Neuron (in vitro differentiated cells): ENCODE measurements around the gene VWA7.
A peak's percentile ranks its signal among the peaks of the same experiment; 100 is the strongest.
"Not testable (repeated sequence)": the region's sequence is repeated elsewhere in the genome, so short reads cannot be mapped to it uniquely, and the experiment has no call there.

Source experiments
- H2AFZ ChIP-seq: one replicate; pipeline ENCODE4 v1.6.1; 2013; ENCODE audit warnings: low read depth, mild to moderate bottlenecking, inconsistent platforms, low read length, moderate library complexity
- H3K27me3 ChIP-seq: one replicate; pipeline ENCODE4 v1.6.1; 2013; ENCODE audit warnings: low read length; ENCODE audit not compliant: insufficient read depth
- H3K36me3 ChIP-seq: one replicate; pipeline ENCODE4 v1.6.1; 2013; ENCODE audit warnings: low read length; ENCODE audit not compliant: insufficient read depth
- H3K4me1 ChIP-seq: one replicate; pipeline ENCODE4 v1.6.1; 2013; ENCODE audit warnings: low read length; ENCODE audit not compliant: insufficient read depth
- H3K4me3 ChIP-seq: 2 replicates; pipeline ENCODE4 v1.5.1; 2013; ENCODE audit warnings: mild to moderate bottlenecking, low read length, moderate library complexity
- H3K9me3 ChIP-seq: one replicate; pipeline ENCODE4 v1.6.1; 2013; ENCODE audit warnings: low read length

Gene VWA7

GRCh38 chr6:31776989-31777666, at the start of gene VWA7:
Gene VWA7, minus strand, starts transcription at chr6:31777328. Its CDS starts 549 bp downstream, at chr6:31776779.
- no peak within 1 kb of the TSS for H3K4me3 ChIP-seq
- H3K36me3 ChIP-seq, result peaks cover 34% of the 10 kb centered on the region
- H3K9me3 ChIP-seq, result no peaks in the 10 kb centered on the region
- no peak within 1 kb of the TSS for H2AFZ ChIP-seq
- peaks cover 3% of the 10 kb centered on the region for H3K4me1 ChIP-seq
- H3K27me3 ChIP-seq, result no peaks in the 10 kb centered on the region

GRCh38 chr6:31826793-31827285, 49.7 kb upstream of the VWA7 start:
- peak overlapping the region; percentile 52 for H3K4me3 ChIP-seq
- peaks cover 21% of the 10 kb centered on the region for H3K4me1 ChIP-seq
- H3K36me3 ChIP-seq, result no peaks in the 10 kb centered on the region
- H3K27me3 ChIP-seq, result no peaks in the 10 kb centered on the region
- no peaks in the 10 kb centered on the region for H3K9me3 ChIP-seq
- peak overlapping the region; percentile 21 for H2AFZ ChIP-seq

GRCh38 chr6:31825553-31825952, 48.4 kb upstream of the VWA7 start:
- H2AFZ ChIP-seq, result no peak overlapping the region

DNA sequence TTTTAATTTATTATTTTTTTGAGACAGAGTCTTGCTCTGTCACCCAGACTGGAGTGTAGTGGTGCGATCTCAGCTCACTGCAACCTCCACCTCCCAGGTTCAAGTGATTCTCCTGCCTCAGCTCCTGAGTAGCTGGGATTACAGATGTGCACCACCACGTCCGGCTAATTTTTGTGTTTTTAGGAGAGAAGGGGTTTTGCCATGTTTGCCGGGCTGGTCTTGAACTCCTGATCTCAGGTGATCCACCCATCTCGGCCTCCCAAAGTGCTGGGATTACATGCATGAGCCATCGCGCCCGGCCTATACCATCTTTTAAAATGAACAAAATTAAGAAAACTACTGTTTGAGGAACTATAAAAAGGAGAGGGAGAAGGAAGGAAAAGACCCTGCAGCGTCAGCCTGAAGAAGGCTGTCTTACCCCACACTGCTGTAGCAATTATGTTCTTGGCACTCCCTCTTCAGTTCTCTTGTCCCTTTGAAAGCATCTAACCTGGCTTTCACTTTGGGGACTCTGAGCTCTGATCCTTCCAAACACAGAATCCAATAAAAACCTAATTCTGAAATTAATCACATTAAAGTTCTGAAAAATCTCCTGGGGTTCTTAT, 46.6 kb upstream of the VWA7 start:
- H2AFZ ChIP-seq, H3K9me3 ChIP-seq, H3K36me3 ChIP-seq, H3K4me3 ChIP-seq, H3K27me3 ChIP-seq: not testable (repeated sequence)
- H3K4me1 ChIP-seq, result peaks cover 15% of the 10 kb centered on the region

More at GRCh38 chr6:31825553-31825952, 48.4 kb upstream of the VWA7 start:
- Histone ChIP-seq H3K4me1 (peaks cover 15% of the 10 kb centered on the region), H3K9me3 (no peaks in the 10 kb centered on the region), H3K27me3 (no peaks in the 10 kb centered on the region), H3K4me3 (no peak overlapping the region), H3K36me3 (no peaks in the 10 kb centered on the region)

GRCh38 chr6:31822036-31822821, 45.1 kb upstream of the VWA7 start:
- Histone ChIP-seq H3K27me3 (no peaks in the 10 kb centered on the region), H3K36me3 (no peaks in the 10 kb centered on the region), H3K9me3 (no peaks in the 10 kb centered on the region), H3K4me3 (peak overlapping the region; percentile 45), H3K4me1 (peaks cover 15% of the 10 kb centered on the region), H2AFZ (no peak overlapping the region)

DNA sequence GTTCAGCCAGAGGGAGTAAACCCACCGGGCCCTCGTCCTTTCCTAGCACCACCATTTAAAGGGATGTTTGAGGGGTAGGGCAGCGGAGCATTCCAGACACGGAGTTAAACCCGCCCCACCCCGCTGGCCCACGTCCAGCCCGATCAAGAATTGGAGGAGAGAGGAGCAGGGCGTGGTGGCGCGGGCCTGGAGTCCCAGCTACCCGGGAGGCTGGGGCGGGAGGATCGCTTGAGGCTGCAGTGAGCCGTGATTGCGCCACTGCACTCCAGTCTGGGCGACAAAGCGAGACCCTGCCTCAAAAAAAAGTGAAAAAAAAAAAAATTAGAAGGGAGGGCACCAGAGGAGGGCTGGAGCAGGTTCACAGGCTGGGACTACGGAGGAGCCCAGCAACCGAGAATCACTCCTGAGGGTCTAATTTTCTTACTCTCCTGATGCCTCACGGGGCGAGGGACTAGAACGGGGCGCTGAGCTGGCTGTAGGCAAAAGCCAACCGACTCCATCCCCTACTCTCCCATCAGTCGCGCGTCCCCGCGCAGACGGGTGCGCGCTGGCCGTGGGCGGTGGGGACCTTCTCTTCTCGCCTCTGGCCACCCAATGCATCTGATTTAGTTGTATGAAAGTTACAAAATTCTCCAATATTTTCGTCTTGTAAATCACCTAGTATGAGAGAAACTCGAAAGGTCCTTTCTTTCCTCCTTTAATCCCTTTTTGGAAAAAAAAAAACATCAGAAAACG, 44.3 kb upstream of the VWA7 start:
- Histone ChIP-seq H3K4me3 (peak overlapping the region; percentile 45), H3K36me3 (no peaks in the 10 kb centered on the region), H3K4me1 (peaks cover 11% of the 10 kb centered on the region), H2AFZ (peak overlapping the region; percentile 87), H3K27me3 (no peaks in the 10 kb centered on the region), H3K9me3 (no peaks in the 10 kb centered on the region)

- not testable (repeated sequence) for H3K4me1 ChIP-seq, H3K9me3 ChIP-seq, H3K36me3 ChIP-seq, H3K4me3 ChIP-seq, H3K27me3 ChIP-seq, H2AFZ ChIP-seq
These were observed 43.3 kb upstream of the VWA7 start for GRCh38 chr6:31820399-31820798.

DNA sequence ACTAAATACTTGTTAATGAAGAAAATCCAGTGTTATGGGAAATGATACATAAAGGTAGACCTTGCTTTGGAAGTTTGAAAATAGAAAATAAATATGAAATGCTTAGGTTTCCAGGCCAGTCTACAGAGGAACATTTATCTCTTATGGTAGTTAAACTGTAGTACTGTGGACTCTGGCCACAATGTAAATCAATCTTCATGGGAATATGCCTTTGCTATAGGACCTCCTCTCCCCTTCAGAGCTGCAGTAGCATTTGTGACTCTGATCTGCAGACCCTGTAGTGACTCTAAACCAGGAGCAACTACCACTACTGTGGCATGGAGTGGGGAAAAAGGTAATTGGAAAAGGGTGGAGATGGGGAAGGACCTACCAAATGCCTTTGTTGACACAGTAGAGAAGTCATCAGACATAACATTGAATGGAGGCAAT, 42.8 kb upstream of the VWA7 start:
- Histone ChIP-seq H3K9me3 (no peaks in the 10 kb centered on the region), H3K36me3 (no peaks in the 10 kb centered on the region), H2AFZ (no peak overlapping the region), H3K4me1 (peaks cover 7% of the 10 kb centered on the region), H3K4me3 (no peak overlapping the region), H3K27me3 (no peaks in the 10 kb centered on the region)

GRCh38 chr6:31817929-31818511, 40.9 kb upstream of the VWA7 start:
- not testable (repeated sequence) for H3K4me1 ChIP-seq, H3K36me3 ChIP-seq, H3K4me3 ChIP-seq, H3K9me3 ChIP-seq, H2AFZ ChIP-seq, H3K27me3 ChIP-seq

DNA sequence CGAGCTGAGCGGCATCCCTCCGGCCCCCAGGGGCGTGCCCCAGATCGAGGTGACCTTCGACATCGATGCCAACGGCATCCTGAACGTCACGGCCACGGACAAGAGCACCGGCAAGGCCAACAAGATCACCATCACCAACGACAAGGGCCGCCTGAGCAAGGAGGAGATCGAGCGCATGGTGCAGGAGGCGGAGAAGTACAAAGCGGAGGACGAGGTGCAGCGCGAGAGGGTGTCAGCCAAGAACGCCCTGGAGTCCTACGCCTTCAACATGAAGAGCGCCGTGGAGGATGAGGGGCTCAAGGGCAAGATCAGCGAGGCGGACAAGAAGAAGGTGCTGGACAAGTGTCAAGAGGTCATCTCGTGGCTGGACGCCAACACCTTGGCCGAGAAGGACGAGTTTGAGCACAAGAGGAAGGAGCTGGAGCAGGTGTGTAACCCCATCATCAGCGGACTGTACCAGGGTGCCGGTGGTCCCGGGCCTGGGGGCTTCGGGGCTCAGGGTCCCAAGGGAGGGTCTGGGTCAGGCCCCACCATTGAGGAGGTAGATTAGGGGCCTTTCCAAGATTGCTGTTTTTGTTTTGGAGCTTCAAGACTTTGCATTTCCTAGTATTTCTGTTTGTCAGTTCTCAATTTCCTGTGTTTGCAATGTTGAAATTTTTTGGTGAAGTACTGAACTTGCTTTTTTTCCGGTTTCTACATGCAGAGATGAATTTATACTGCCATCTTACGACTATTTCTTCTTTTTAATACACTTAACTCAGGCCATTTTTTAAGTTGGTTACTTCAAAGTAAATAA, 40.2 kb upstream of the VWA7 start:
- peak overlapping the region; percentile 38 for H3K4me3 ChIP-seq
- not testable (repeated sequence) for H3K36me3 ChIP-seq, H3K4me1 ChIP-seq, H3K27me3 ChIP-seq, H3K9me3 ChIP-seq, H2AFZ ChIP-seq

DNA sequence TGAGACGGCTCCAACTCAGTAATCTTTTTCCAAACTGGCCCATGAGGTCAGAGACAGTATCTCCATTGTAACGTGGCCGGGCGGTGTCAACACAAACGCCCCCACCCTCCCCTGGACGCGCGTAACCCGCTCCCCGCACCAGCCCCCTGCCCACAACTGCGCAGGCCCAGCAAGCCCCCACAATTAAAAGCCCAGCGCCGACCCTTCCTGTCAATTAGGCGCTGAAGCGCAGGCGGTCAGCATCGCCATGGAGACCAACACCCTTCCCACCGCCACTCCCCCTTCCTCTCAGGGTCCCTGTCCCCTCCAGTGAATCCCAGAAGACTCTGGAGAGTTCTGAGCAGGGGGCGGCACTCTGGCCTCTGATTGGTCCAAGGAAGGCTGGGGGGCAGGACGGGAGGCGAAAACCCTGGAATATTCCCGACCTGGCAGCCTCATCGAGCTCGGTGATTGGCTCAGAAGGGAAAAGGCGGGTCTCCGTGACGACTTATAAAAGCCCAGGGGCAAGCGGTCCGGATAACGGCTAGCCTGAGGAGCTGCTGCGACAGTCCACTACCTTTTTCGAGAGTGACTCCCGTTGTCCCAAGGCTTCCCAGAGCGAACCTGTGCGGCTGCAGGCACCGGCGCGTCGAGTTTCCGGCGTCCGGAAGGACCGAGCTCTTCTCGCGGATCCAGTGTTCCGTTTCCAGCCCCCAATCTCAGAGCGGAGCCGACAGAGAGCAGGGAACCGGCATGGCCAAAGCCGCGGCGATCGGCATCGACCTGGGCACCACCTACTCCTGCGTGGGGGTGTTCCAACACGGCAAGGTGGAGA, 38.1 kb upstream of the VWA7 start, which contains the start of the genes HSPA1A and HSPA1L:
Gene HSPA1A (plus strand): TSS at position 519 of the 814 bp plus-strand sequence. CDS start 214 bp downstream, at position 733.
Gene HSPA1L (minus strand): TSS at position 259 of the 814 bp plus-strand sequence. CDS start 3,311 bp downstream, outside the sequence.
- Histone ChIP-seq H2AFZ (no peak within 1 kb of the TSS), H3K27me3 (no peaks in the 10 kb centered on the region), H3K4me1 (no peaks in the 10 kb centered on the region), H3K4me3 (no peak within 1 kb of the TSS), H3K9me3 (peaks cover 2% of the 10 kb centered on the region), H3K36me3 (no peaks in the 10 kb centered on the region)
